Upper lobe of right lung (tissue), 1 donor: ENCODE results near the gene KCND3. TPM values are rescaled to one million over a fixed set of nuclear protein-coding genes. Genes with fewer than 3 reads are reported as not detected.
A peak's percentile ranks its signal among the peaks of the same experiment; 100 is the strongest.

Experiments
- ATAC-seq: fragments of 200-7000 bp; cut with Tn5 transposase; one replicate; pipeline ENCODE4 v1.9.1; 2020; ENCODE audit warnings: mild to moderate bottlenecking, moderate library complexity
- DNase-seq: peaks from one replicate; pipeline ENCODE4 v3.0.0-alpha.2; 2020
- H3K27ac ChIP-seq: fragments of 200-600 bp; one replicate; pipeline ENCODE4 v1.8.0; 2022
- H3K27me3 ChIP-seq: fragments of 200-600 bp; one replicate; pipeline ENCODE4 v1.8.0; 2022; ENCODE audit warnings: mild to moderate bottlenecking
- H3K36me3 ChIP-seq: fragments of 200-600 bp; one replicate; pipeline ENCODE4 v1.8.0; 2022
- H3K4me1 ChIP-seq: fragments of 200-600 bp; one replicate; pipeline ENCODE4 v1.8.0; 2022
- H3K4me3 ChIP-seq: fragments of 200-600 bp; one replicate; pipeline ENCODE4 v1.8.0; 2022; ENCODE audit warnings: mild to moderate bottlenecking
- H3K9me3 ChIP-seq: fragments of 200-600 bp; one replicate; pipeline ENCODE4 v1.8.0; 2022
- CTCF ChIP-seq: fragments of 200-600 bp; IDR thresholded peaks from one replicate; pipeline ENCODE4 v1.8.0; 2022; ENCODE audit warnings: antibody characterized with exemption
- intact Hi-C: fragments of 100-400 bp; cut with DNase I; formaldehyde crosslinking; loops from one replicate; pipeline ENCODE4 v1.11.0; 2022
- total RNA-seq: library from RNA; stranded (reverse); fragmentation: NEBNext Ultra II Directional; extraction: Animal tissue kit (Norgen Biotek cat#: 25700); gene quantifications from one replicate; pipeline ENCODE4 v1.2.1, GENCODE V29; 2021
- donor health status: DM: no; HTN: yes; CAD: no; lungs with severe emphysema.

KCND3 gene
- total RNA-seq, 1 donor from 2014 or later, result 6.3 TPM

GRCh38 chr1:111948209-111949171, 41.0 kb downstream of the KCND3 start:
- TF ChIP-seq CTCF, result no peak
- peak; percentile 54 for DNase-seq
- no peak overlapping the region for H3K27ac ChIP-seq
- H3K36me3 ChIP-seq, result no peaks in the 10 kb centered on the region
- intact Hi-C loops, result no loop called here
- peaks cover 3% of the 10 kb centered on the region for H3K4me1 ChIP-seq
- H3K27me3 ChIP-seq, result no peaks in the 10 kb centered on the region
- peak; percentile 35 for ATAC-seq
- no peak overlapping the region for H3K4me3 ChIP-seq
- no peaks in the 10 kb centered on the region for H3K9me3 ChIP-seq

DNA sequence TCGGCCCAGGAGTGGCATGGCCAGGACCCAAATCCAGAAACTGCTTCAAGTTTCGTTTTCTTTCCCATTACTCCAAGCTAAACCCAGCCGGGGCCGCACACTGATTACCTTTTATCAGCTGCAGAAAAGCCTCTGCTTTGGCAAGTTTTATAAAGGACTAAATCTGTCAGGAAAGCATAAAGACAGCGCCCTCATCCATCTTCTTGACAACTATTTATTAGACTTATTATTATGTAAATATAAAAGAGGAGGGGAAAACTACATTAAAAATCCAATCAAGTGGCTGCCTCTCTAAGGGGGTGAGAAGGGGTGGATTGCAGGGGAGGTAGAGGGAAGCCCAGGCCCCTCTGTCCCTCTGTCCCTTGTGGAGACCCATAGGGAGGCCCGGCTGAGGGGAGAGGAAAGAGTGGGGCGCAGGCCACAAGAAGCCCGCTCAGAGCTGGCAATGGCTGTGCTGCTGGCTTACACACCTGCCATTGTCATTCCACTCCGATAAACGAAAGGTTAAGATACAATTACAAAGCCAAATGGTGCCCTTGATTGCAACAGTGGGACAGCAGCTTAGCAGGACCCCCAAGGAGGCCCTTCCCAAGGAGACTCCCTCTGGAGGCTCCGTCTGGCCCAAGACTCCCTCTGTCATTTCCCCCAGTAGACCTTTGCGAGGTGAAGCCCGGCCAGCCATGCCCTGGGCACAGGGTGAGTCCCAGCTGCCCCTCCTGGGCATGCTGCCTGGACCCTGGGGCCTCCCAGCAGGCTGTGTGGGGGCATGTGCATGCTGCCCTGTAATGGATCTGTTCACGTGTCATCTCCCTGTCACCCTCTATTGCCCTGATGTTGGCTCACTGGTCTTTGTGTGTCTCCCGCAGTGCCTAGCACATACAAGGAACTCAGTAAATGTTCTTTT, 45.4 kb downstream of the KCND3 start:
- DNase-seq (peak; percentile 57), ATAC-seq (no peak)
- H3K36me3 ChIP-seq, result no peaks in the 10 kb centered on the region
- no peak for TF ChIP-seq CTCF
- H3K4me3 ChIP-seq, result no peak overlapping the region
- no peaks in the 10 kb centered on the region for H3K27me3 ChIP-seq
- intact Hi-C loops, result no loop called here
- no peaks in the 10 kb centered on the region for H3K9me3 ChIP-seq
- peaks cover 3% of the 10 kb centered on the region for H3K4me1 ChIP-seq
- H3K27ac ChIP-seq, result no peak overlapping the region

- H3K36me3 ChIP-seq, result no peaks in the 10 kb centered on the region
- no peak for TF ChIP-seq CTCF
- H3K27me3 ChIP-seq, result no peaks in the 10 kb centered on the region
- H3K9me3 ChIP-seq, result no peaks in the 10 kb centered on the region
- no peak overlapping the region for H3K4me3 ChIP-seq
- no peak overlapping the region for H3K27ac ChIP-seq
- H3K4me1 ChIP-seq, result no peaks in the 10 kb centered on the region
- intact Hi-C loops, result no loop called here
- no peak for DNase-seq
- no peak for ATAC-seq
These were observed 46.4 kb downstream of the KCND3 start for GRCh38 chr1:111943066-111943465.

DNA sequence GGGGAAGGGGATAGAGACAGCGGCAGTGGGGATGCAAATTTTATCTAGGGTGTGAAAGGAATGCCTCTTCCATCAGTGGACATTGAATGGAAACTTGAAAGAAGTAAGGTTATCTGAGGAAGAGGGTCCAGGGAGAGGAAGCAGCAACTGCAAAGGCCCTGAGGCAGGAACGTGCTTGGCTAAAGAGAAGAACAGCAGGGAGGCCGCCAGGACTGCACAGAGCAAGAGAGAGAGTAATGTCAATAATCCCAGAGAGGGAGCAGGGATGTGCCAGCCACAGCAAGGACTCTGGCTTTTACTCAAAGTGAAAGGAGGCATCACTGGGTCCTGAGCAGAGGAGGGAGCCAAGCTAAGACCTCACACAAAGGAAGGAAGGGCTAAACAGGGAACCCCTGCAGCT, 50.9 kb downstream of the KCND3 start:
- no peaks in the 10 kb centered on the region for H3K27me3 ChIP-seq
- DNase-seq (no peak), ATAC-seq (no peak)
- intact Hi-C loops, result no loop called here
- no peak for TF ChIP-seq CTCF
- H3K9me3 ChIP-seq, result no peaks in the 10 kb centered on the region
- no peaks in the 10 kb centered on the region for H3K36me3 ChIP-seq
- no peak overlapping the region for H3K4me3 ChIP-seq
- H3K4me1 ChIP-seq, result no peaks in the 10 kb centered on the region
- H3K27ac ChIP-seq, result no peak overlapping the region

- ATAC-seq (no peak), DNase-seq (no peak)
- Histone ChIP-seq H3K27me3 (no peaks in the 10 kb centered on the region), H3K4me1 (no peaks in the 10 kb centered on the region), H3K36me3 (no peaks in the 10 kb centered on the region), H3K9me3 (no peaks in the 10 kb centered on the region), H3K4me3 (no peak overlapping the region), H3K27ac (no peak overlapping the region)
- TF ChIP-seq CTCF, result no peak
- intact Hi-C loops, result no loop called here
These were observed 51.3 kb downstream of the KCND3 start for GRCh38 chr1:111938123-111938522.
